Panc1 (cell line): ENCODE data around the gene COL28A1. TPM values are rescaled to one million over a fixed set of nuclear protein-coding genes. Genes with fewer than 3 reads are reported as not detected.

Source experiments
- ATAC-seq: fragments of 200-7000 bp; cut with Tn5 transposase; 2 replicates; pipeline ENCODE4 v1.9.1; 2020; ENCODE audit warnings: mild to moderate bottlenecking, moderate library complexity
- BruUV-seq: library from RNA; stranded (reverse); fragments of 400-500 nt; replicated peaks from 2 replicates; lab custom pipeline; 2021; lab: Mats Ljungman, UMichigan
- CTCF ChIA-PET: fragments of 300-600 bp; sonication (Branson Sonifier 250); formaldehyde crosslinking; loops from one replicate; lab custom pipeline; 2022; ENCODE audit warnings: antibody characterized with exemption; lab: Charles Lee
- POLR2A ChIA-PET: fragments of 300-600 bp; sonication (Branson Sonifier 250); formaldehyde crosslinking; loops from one replicate; lab custom pipeline; 2022; ENCODE audit warnings: antibody characterized with exemption; lab: Charles Lee
- DNase-seq: peaks from one replicate; pipeline ENCODE4 v3.0.0-alpha.2; 2010; ENCODE audit warnings: low read depth, low spot score
- H3K27ac ChIP-seq: 2 replicates; pipeline ENCODE4 v1.5.1; 2011; ENCODE audit warnings: mild to moderate bottlenecking, low read length, inconsistent platforms
- H3K27me3 ChIP-seq: fragments of 200-500 bp; sonication (Bioruptor generic); 2 replicates; pipeline ENCODE4 v1.6.0; 2014; ENCODE audit warnings: low read length, inconsistent platforms; ENCODE audit not compliant: control insufficient read depth, insufficient read depth
- H3K36me3 ChIP-seq: fragments of 200-500 bp; sonication (Bioruptor generic); 2 replicates; pipeline ENCODE4 v1.5.1; 2014; ENCODE audit warnings: inconsistent platforms, mild to moderate bottlenecking, low read length, moderate library complexity; ENCODE audit not compliant: control insufficient read depth, insufficient read depth
- H3K4me1 ChIP-seq: 2 replicates; pipeline ENCODE4 v1.5.1; 2011; ENCODE audit warnings: inconsistent platforms, mild to moderate bottlenecking, low read length, moderate library complexity; ENCODE audit not compliant: control insufficient read depth, insufficient read depth
- H3K4me3 ChIP-seq, 2 experiments: 2 replicates each; pipeline ENCODE4 v1.5.1; 2011 to 2012; ENCODE audit warnings: low read depth in 2 of 2, low read length in 2 of 2, mild to moderate bottlenecking in 2 of 2, inconsistent platforms in 1 of 2, moderate library complexity in 1 of 2
- H3K9me3 ChIP-seq: fragments of 200-500 bp; sonication (Bioruptor generic); 2 replicates; pipeline ENCODE4 v1.5.1; 2014; ENCODE audit warnings: low read depth, mild to moderate bottlenecking, inconsistent platforms, low read length, moderate library complexity; ENCODE audit not compliant: control insufficient read depth, insufficient read depth
- CTCF ChIP-seq: fragments of 450-650 bp; IDR thresholded peaks from 2 replicates; pipeline ENCODE4 v1.5.1; 2017; ENCODE audit warnings: mild to moderate bottlenecking
- POLR2AphosphoS5 ChIP-seq: IDR thresholded peaks from 2 replicates; pipeline ENCODE4 v1.6.1; 2012; ENCODE audit warnings: mild to moderate bottlenecking, low read depth, low read length, moderate library complexity
- REST ChIP-seq, 2 experiments: IDR thresholded peaks; 2 replicates each; pipeline ENCODE4 v1.6.1; 2011 to 2012; ENCODE audit warnings: low read depth in 2 of 2, control low read depth in 1 of 2, low read length in 1 of 2, mild to moderate bottlenecking in 1 of 2, moderate library complexity in 1 of 2; ENCODE audit not compliant: insufficient read depth in 1 of 2
- SIN3A ChIP-seq: IDR thresholded peaks from 2 replicates; pipeline ENCODE4 v1.6.1; 2012; ENCODE audit warnings: low read depth, mild to moderate bottlenecking, low read length, moderate library complexity, borderline replicate concordance; ENCODE audit not compliant: insufficient read depth
- TCF7L2 ChIP-seq: IDR thresholded peaks from 2 replicates; pipeline ENCODE4 v1.6.1; 2011; ENCODE audit warnings: mild to moderate bottlenecking, low read depth, low read length, inconsistent platforms
- in situ Hi-C: cut with HindIII; loops from 2 replicates; pipeline ENCODE4 v1.10.0; 2016; ENCODE audit warnings: low sequenced_read_pairs, low pct_unique_long_range_greater_than_20kb
- intact Hi-C: fragments of 100-400 bp; cut with micrococcal nuclease; formaldehyde crosslinking; loops from one replicate; pipeline ENCODE4 v1.10.0; 2022; ENCODE audit not compliant: unreplicated experiment
- total RNA-seq: library from RNA; stranded (reverse); gene quantifications from one replicate; pipeline ENCODE4 v1.2.1, GENCODE V29; 2021; ENCODE audit not compliant: unreplicated experiment

COL28A1 gene
- total RNA-seq, 1 experiment from 2014 or later: not detected

GRCh38 chr7:7569615-7570014 lies 33.9 kb upstream of the COL28A1 start:
- no peak for TF ChIP-seq TCF7L2
- no peak for TF ChIP-seq REST (IDR thresholded peaks at IDR 0.05; ENCODE audit: insufficient read depth in 1 of 2, low read depth in 2 of 2, low read length in 1 of 2)
- no peak for TF ChIP-seq SIN3A
- H3K4me3 ChIP-seq: no peak overlapping the region
- H3K9me3 ChIP-seq: no peaks in the 10 kb centered on the region
- peaks cover 20% of the 10 kb centered on the region for H3K4me1 ChIP-seq
- ATAC-seq (no peak), DNase-seq (no peak)
- BruUV-seq: no TSS peak
- H3K27me3 ChIP-seq: no peaks in the 10 kb centered on the region
- no peak overlapping the region for H3K27ac ChIP-seq
- ChIA-PET POLR2A (no interaction called here), CTCF (no interaction called here)
- intact Hi-C loops (no loop called here), in situ Hi-C loops (no loop called here)
- H3K36me3 ChIP-seq: peaks cover 6% of the 10 kb centered on the region; the same call in 1 of the 2 replicates

DNA sequence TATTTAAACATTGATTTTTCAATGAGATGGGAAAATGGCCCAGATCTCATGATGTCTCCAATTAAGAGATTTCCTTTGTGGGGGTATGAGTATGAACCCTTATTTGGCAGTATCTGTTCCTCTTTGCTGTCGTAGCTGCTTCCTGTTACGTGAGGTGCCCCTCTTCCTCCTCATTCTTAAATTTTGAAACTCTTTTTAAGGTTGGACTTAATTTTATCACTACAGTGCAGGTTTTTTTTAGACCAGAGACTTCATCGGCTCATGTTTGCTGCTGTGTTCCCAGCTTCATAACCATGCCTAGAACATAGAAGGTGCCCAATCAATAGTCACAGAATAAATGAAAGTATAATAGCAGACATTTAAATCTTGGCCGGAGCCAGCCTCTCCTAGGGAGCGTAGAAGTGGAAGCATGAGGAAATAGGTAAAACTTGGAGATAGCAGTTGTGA lies 33.4 kb upstream of the COL28A1 start:
- peaks cover 6% of the 10 kb centered on the region; the same call in 1 of the 2 replicates for H3K36me3 ChIP-seq
- no peak for ATAC-seq
- in situ Hi-C loops: no loop called here
- ChIA-PET POLR2A (no interaction called here), CTCF (no interaction called here)
- peaks cover 20% of the 10 kb centered on the region for H3K4me1 ChIP-seq
- no TSS peak for BruUV-seq
- TF ChIP-seq POLR2AphosphoS5: no peak
- no peak for TF ChIP-seq CTCF
- no peak for TF ChIP-seq REST (IDR thresholded peaks at IDR 0.05; ENCODE audit: insufficient read depth in 1 of 2, low read depth in 2 of 2, low read length in 1 of 2)
- TF ChIP-seq SIN3A: no peak
- TF ChIP-seq TCF7L2: no peak
- intact Hi-C loops: no loop called here
- H3K27me3 ChIP-seq: no peaks in the 10 kb centered on the region
- no peak for DNase-seq
- no peaks in the 10 kb centered on the region for H3K9me3 ChIP-seq
- peak overlapping the region; percentile 20; the same call in 1 of the 2 replicates for H3K27ac ChIP-seq
- no peak overlapping the region for H3K4me3 ChIP-seq
